HG02840 (cell line): Measurements from ENCODE around the gene KDM4B.
"Not testable (repeated sequence)": the region's sequence is repeated elsewhere in the genome, so short reads cannot be mapped to it uniquely, and the experiment has no call there.

Source experiments
- ATAC-seq: cut with Tn5 transposase; IDR thresholded peaks from one replicate; pipeline ENCODE4 v1.9.1; 2021; ENCODE audit warnings: mild to moderate bottlenecking, moderate library complexity, moderate number of reproducible peaks; ENCODE audit not compliant: unreplicated experiment, low FRiP score

The KDM4B gene

GRCh38 chr19:5186293-5187050 lies 217.6 kb downstream of the KDM4B start:
- ATAC-seq = no peak

- no peak for ATAC-seq
These were observed 219.8 kb downstream of the KDM4B start for GRCh38 chr19:5188548-5189317.

DNA sequence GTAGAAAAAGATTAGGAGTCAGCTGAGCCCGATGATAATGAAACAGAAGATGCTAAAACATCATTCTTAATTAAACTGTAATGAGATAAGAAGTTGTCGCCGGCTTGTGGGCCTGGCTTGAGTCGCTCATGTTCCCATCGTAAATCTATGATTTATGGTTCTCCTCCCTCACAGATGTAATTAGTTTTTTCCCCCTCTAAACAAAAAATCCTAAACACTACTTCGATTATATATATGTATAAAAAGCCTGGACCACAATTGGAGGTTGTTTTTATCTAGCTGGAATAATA lies 220.3 kb downstream of the KDM4B start:
- ATAC-seq = no peak

DNA sequence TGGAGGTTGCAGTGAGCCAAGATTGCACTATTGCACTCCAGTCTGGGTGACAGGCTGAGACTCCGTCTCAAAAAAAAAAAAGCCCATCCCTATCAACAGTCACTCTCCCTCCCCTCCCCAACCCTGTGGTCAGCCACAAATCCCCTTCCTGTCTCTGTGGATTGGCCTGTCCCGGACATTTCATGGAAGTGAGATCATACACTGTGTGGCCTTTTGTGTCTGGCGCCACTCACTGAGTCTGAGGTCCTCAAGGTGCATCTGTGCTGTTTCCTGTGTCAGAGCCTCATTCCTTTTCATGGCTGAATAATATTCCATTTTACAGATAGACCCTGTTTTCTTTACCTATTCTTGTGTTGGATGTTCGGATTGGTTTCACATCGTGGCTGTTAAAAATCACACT lies 222.2 kb downstream of the KDM4B start:
- no peak for ATAC-seq

DNA sequence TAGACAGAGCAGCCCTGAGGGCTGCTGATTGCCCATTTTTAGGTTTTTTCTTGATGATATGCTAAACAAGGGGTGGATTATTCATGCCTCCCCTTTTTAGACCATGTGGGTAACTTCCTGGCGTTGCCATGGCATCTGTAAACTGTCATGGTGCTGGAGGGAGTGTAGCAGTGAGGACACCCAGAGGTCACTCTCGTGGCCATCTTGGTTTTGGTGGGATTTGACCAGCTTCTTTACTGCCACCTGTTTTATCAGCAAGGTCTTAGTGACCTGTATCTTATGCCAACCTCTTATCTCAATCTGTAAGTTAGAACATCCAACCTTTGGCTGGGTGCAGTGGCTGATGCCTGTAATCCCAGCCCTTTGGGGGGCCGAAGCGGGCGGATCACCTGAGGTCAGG lies 223.7 kb downstream of the KDM4B start:
- no peak for ATAC-seq

GRCh38 chr19:5193192-5193591 lies 224.3 kb downstream of the KDM4B start:
- no peak for ATAC-seq

- ATAC-seq = no peak
These were observed 225.7 kb downstream of the KDM4B start for GRCh38 chr19:5194641-5195040.

- not testable (repeated sequence) for ATAC-seq
These were observed 226.7 kb downstream of the KDM4B start for GRCh38 chr19:5195587-5195986.

DNA sequence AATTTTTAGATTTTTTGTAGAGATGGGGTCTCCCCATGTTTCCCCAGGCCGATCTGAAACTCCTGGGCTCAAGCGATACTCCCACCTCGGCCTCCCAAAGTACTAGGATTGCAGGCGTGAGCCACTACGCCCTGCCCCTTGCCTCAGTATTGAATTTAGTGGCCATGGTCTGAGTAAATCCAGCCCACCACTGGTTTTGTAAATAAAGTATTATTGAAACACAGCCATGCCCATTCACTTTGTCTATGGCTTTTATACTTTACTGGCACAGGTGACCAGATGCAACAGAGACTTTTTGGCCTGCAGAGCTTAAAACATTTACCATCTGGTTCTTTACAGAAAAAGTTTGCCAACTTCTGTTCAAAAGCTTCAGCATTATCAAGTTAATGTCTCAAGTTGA lies 227.9 kb downstream of the KDM4B start:
- no peak for ATAC-seq

DNA sequence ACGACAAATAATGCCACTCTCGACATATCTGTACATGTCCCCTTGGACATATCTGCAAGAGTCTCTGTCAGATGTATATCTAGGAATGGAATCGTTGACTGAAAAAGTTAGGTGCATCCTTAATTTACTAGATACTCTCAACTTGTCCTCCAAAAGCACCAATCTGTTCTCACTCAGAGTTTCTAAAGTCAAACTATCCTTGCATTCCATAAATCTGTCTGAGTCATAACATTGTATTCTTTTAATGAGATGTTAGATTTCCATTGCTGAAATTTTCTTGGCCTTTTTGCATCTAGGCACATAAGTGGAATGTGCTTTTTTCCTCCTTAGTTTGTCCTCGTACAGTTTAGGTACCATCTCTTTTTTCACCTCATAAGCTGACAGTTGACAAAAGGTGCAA lies 231.9 kb downstream of the KDM4B start:
- ATAC-seq = no peak

DNA sequence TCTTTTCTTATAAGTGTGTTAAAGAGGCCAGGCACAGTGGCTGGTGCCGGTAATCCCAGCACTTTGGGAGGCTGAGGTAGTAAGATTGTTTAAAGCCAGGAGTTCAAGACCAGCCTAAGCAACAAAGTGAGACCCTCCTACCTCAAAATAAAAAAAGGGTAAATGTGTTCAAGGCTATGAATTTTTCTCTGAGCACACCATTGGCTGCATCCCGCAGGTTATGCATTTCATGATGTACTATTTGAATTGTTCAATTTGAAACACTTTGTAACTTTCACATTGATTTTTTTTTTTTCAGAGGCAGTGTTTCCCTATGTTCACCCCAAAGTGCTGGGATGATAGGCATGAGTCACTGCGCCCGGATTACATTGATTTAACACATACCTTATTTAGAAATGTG lies 233.6 kb downstream of the KDM4B start:
- no peak for ATAC-seq
